ENCODE results near the gene STAP2.
"Not testable (repeated sequence)": the region's sequence is repeated elsewhere in the genome, so short reads cannot be mapped to it uniquely, and the experiment has no call there.

Gene STAP2

GRCh38 chr19:4358709-4359626 is 20.3 kb upstream of the STAP2 start:
- in situ Hi-C loops (cut with HindIII; ENCODE audit: low sequenced_read_pairs) = no loop called here

GRCh38 chr19:4357921-4358326 is 19.3 kb upstream of the STAP2 start:
- in situ Hi-C loops (cut with HindIII; ENCODE audit: low sequenced_read_pairs) = no loop called here

DNA sequence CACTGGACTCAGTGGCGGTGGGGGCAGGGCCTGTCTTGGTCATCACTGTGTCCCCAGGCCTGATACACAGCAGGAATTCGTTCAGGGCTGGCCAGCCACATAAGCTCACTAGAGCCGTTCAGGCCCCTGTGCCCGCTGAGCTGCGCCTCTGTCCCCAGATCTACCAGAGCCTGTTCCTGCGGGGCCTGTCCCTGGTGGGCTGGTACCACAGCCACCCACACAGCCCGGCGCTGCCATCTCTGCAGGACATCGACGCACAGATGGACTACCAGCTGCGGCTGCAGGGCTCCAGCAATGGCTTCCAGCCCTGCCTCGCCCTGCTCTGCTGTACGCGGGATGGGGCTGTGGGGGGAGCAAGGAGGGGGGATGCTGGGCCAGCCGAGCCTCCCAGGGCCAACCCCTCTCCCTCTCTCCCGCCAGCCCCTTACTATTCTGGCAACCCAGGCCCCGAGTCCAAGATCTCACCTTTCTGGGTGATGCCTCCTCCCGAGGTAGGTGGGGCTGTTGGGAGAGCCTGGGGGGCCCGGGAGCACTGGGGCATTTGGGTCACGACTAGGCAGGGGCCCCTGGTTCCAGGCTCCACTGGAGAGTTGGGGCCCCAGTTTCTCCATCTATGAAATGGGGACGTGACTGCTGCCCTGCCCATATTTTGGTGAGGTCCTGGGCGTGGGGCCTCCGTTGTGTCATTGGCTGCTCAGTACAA is 18.6 kb upstream of the STAP2 start:
- in situ Hi-C loops (cut with HindIII; ENCODE audit: low sequenced_read_pairs) = no loop called here

- in situ Hi-C loops (cut with HindIII; ENCODE audit: low sequenced_read_pairs) = no loop called here
These were observed 16.3 kb upstream of the STAP2 start for GRCh38 chr19:4354897-4355296.

GRCh38 chr19:4354282-4354681 is 15.7 kb upstream of the STAP2 start:
- in situ Hi-C loops (cut with HindIII; ENCODE audit: low sequenced_read_pairs) = no loop called here

DNA sequence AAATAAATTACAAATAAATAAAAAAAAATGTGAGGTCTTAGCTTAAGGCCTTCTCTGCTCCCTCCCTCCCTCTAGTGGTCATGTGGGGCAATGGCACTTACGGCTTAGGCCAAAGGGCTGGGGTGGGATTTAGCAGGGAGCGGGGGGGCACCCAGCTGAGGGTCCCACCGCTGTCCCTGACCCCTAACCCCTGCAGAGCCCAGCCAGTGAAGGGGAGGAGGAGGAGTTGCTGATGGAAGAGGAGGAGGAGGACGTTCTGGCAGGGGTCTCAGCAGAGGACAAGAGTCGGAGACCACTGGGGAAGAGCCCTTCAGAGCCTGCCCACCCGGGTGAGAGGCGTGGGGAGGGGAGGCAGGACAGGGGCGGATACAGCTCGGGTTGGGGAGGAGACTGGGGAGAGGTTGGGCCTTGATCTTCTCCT is 14.1 kb upstream of the STAP2 start:
- in situ Hi-C loops (cut with HindIII; ENCODE audit: low sequenced_read_pairs) = no loop called here

DNA sequence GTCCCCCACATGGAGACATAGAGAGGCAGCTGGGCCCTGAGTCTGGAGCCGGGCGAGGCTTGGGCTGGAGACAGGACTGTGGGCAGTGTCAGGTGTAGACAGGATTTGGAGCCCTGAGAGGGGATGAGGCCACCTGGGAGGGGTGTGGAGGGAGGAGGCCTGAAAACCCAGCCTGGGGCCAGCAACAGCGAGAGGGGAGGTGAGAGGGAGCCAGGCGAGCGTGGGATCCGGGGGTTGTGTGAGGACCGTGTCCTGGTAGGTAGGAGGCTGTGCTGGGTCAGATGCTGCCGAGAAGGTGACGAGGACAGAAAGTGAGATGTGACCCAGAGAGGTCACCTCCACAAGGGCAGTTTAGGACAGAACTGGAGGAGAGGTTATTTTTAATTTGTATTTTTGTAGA is 12.1 kb upstream of the STAP2 start:
- in situ Hi-C loops (cut with HindIII; ENCODE audit: low sequenced_read_pairs) = no loop called here

DNA sequence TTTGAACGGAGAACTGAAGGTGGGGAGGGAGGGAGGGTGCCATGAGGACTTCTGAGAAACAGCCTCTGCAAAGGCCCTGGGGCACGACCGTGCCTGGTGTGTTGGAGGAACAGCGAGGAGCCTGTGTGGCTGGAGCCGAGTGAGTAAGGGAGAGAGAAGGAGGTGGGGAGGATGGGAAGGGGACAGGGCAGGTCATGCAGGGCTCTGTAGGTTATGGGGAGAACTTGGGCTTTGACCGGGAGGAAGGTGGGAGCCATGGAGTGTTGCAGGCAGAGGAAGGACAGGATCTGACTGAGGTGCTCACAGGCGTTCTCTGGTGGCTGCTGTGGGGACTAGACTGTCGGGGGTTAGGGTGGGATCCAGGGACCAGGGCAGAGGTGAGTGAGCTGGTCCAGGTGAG is 11.5 kb upstream of the STAP2 start:
- in situ Hi-C loops (cut with HindIII; ENCODE audit: low sequenced_read_pairs) = no loop called here

DNA sequence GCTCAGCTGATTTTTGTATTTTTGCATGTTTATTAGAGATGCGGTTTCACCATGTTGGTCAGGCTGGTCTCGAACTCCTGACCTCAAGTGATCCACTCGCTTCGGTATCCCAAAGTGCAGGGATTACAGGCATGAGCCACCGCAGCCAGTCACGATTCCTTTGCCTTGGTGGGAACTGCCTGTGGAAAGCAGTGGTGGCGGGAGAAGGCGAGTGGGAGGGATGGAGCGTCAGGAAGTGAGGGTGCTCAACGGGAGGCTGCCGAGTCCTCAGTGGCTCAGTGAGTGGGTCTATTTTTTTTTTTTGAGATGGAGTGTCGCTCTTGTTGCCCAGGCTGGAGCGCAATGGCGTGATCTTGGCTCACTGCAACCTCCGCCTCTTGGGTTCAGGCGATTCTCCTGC is 10.6 kb upstream of the STAP2 start:
- in situ Hi-C loops (cut with HindIII; ENCODE audit: low sequenced_read_pairs) = not testable (repeated sequence)

- in situ Hi-C loops (cut with HindIII; ENCODE audit: low sequenced_read_pairs) = no loop called here
These were observed 8.9 kb upstream of the STAP2 start for GRCh38 chr19:4347521-4347920.

GRCh38 chr19:4346020-4346383 is 7.4 kb upstream of the STAP2 start:
- in situ Hi-C loops (cut with HindIII; ENCODE audit: low sequenced_read_pairs) = no loop called here

DNA sequence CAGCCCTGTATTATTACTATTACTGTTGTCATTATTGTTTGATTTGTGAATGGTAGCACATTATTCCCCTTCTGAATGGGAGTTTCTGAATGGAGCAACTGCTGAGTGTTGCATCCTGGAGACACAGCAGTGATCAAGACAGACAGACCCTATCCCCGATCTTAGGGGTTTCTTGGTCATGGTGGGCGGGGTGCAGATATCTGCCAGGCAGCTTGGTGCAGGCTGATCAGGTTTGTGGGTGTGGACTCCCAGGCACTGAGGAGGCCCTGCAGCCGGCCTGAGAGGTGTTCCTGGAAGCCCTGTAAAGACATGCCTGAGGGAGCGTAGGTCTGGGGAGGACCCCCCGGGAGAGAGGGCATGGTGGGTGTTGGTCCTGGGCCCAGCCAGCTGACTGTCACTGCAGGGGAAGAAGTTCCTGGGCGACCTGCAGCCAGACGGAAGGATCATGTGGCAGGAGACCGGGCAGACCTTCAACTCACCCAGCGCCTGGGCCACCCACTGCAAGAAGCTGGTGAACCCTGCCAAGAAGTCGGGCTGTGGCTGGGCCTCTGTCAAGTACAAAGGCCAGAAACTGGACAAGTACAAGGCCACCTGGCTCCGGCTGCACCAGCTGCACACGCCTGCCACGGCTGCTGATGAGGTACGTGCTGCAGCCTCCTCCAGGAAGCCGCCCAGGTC is 6.9 kb upstream of the STAP2 start:
- in situ Hi-C loops (cut with HindIII; ENCODE audit: low sequenced_read_pairs) = no loop called here

DNA sequence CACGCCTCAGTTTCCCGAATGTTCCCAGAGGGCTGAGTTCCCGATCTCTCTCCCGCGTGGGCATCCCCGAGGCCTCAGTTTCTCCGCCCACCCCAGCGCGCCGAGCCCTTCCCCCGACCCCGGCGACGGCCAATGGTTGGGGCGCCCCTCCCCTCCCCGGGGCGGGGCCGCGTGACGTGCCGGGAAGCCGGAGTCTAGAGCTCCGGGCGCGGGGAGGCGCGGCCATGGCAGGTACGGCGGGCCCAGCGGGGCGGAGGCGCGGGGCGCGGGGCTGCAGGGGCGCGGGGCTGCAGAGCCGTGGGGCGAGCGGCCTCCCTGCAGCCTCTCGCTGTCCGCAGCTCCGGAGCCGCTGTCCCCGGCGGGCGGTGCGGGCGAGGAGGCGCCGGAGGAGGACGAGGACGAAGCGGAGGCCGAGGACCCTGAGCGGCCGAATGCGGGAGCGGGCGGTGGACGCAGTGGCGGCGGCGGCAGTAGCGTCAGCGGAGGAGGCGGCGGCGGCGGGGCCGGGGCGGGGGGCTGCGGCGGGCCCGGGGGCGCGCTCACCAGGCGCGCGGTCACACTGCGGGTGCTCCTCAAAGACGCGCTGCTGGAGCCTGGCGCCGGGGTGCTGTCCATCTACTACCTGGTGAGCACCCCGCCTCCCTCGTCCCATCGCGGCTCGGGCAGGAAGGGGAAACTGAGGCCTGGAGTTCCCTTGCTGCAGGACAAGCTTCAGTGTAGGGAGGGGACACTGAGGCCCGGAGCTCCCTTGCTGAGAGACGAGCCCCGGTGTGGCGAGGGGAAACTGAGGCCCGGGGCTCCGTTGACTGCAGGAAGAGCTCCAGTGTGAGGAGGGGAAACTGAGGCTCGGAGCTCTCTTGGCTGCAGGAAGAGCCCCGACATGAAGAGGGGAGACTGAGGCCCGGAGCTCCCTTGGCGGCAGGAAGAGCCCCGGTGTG is 5.0 kb upstream of the STAP2 start, which contains the start of gene MPND:
MPND (plus strand) TSS at position 193 of the 938 bp plus-strand sequence; CDS start at position 225, 32 bp downstream.
- in situ Hi-C loops (cut with HindIII; ENCODE audit: low sequenced_read_pairs) = no loop called here

- in situ Hi-C loops (cut with HindIII; ENCODE audit: low sequenced_read_pairs) = no loop called here
These were observed 4.2 kb upstream of the STAP2 start for GRCh38 chr19:4342615-4343369.

DNA sequence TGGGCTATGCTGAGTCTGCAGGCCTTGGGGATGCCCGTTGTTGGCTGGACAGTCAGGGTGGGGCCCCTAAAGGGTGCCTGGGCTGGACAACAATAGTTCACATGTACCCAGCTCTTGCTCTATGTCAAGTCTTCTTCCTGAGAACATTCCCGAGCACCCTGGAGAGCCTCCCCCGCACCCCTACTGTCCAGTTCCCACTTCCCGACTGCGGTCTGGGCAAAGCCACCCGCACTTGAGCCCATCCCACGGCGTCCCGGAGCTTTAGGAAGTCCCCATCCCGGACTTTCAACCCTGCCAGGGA is 3.6 kb upstream of the STAP2 start:
- in situ Hi-C loops (cut with HindIII; ENCODE audit: low sequenced_read_pairs) = no loop called here

DNA sequence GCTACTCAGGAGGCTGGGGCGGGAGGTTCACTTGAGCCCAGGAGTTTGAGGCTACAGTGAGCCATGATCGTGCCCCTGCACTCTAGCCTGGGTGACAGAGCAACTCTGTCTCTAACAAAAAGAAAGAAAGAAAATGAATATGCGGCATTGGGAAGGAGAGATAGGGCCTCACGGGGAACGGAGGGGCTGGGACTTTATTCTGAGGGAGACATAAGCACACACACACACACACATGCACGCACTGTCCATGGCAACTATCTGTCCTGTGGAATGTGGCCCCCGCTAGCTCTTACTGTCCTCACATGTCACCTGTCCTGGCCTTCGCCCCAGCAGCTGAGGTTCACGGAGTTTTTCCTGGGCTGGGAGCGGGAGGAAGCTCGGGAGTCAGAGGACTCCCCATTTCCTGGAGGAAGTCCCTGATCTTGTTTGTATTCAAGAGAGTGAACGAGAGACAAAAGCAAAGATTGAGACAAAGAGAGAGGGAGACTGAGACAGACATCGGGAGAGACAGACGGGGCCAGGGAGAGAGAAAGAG is 654 bp downstream of the STAP2 start:
- in situ Hi-C loops (cut with HindIII; ENCODE audit: low sequenced_read_pairs) = no loop called here

DNA sequence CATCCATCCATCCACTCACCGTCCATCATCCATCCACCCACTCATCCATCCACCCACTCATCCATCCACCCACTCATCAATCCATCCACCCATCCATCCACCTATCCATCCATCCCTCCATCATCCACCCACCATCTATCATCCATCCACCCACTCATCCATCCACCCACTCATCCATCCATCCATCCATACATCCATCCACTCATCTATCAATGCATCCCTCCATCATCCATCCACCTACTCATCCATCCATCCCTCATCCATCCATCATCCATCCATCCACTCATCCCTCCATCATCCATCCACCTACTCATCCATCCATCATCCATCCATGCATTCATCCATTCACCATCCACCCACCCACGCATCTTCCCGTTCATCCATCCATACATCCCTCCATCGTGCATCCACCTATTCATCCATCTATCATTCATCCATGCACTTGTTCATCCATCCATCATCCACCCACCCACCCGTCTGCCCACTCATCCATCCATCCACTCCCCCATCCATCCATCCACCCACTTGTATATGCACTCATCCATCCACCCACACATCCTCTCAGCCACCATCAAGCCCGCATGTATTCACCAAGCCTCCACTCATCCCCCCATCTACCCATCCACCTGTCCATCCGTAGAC is 3.6 kb downstream of the STAP2 start:
- in situ Hi-C loops (cut with HindIII; ENCODE audit: low sequenced_read_pairs) = no loop called here

DNA sequence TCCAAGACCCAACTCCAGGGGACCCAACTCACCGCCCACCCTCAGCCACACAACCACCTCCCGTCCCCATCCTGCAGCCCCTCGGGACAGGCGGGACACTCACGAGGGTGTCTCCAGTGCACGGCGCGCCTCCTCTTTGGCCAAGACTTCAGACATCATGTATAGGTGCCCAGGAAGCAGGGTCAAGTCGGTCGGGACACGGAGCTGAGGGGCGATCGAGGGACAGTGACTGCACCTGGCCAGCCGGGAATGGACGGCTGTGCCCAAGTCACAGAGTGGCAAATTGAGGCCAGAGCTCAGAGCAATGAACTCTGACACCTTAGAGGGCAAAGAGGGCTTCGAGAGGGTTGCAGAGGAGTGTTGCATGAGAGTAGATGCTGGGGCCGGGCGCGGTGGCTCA is 8.8 kb downstream of the STAP2 start:
- in situ Hi-C loops (cut with HindIII; ENCODE audit: low sequenced_read_pairs) = loop anchor here (5.0 kb wide), 3 partner anchors 58 to 87 kb away; partner anchors contain the start of gene YJU2
